ENCODE data around the gene DISP3.

Gene DISP3

GRCh38 chr1:11488966-11489625 is 10.1 kb downstream of the DISP3 start:
- no peak for DNase-seq

- no peak for DNase-seq
Observed at GRCh38 chr1:11492235-11492634, 13.3 kb downstream of the DISP3 start.

GRCh38 chr1:11493972-11494655 is 15.2 kb downstream of the DISP3 start:
- no peak for DNase-seq

- DNase-seq: no peak
Observed at GRCh38 chr1:11494771-11495170, 15.8 kb downstream of the DISP3 start.

GRCh38 chr1:11495579-11495978 is 16.6 kb downstream of the DISP3 start:
- no peak for DNase-seq

GRCh38 chr1:11496551-11497080 is 17.7 kb downstream of the DISP3 start:
- no peak for DNase-seq

- DNase-seq: no peak
Observed at GRCh38 chr1:11498956-11499594, 20.1 kb downstream of the DISP3 start.

- DNase-seq: peak; percentile 22
Observed at GRCh38 chr1:11499601-11500331, 20.8 kb downstream of the DISP3 start.

- DNase-seq: no peak
Observed at GRCh38 chr1:11500881-11501280, 21.9 kb downstream of the DISP3 start.

GRCh38 chr1:11501491-11501897 is 22.5 kb downstream of the DISP3 start:
- no peak for DNase-seq

GRCh38 chr1:11501906-11502485 is 23.0 kb downstream of the DISP3 start:
- DNase-seq: no peak

GRCh38 chr1:11502516-11502915 is 23.6 kb downstream of the DISP3 start:
- DNase-seq: no peak

GRCh38 chr1:11504599-11504998 is 25.6 kb downstream of the DISP3 start:
- no peak for DNase-seq

- no peak for DNase-seq
Observed at GRCh38 chr1:11505591-11506538, 26.9 kb downstream of the DISP3 start.

- no peak for DNase-seq
Observed at GRCh38 chr1:11507309-11507708, 28.4 kb downstream of the DISP3 start.

- DNase-seq: no peak
Observed at GRCh38 chr1:11513681-11514080, 34.7 kb downstream of the DISP3 start.

GRCh38 chr1:11514366-11514765 is 35.4 kb downstream of the DISP3 start:
- no peak for DNase-seq

- no peak for DNase-seq
Observed at GRCh38 chr1:11515368-11516300, 36.7 kb downstream of the DISP3 start.

GRCh38 chr1:11516961-11517635 is 38.1 kb downstream of the DISP3 start:
- DNase-seq: no peak
